NCI-H2196 (cell line): Measurements from ENCODE around the gene SSBP4.

Experiments used
- DNase-seq: peaks from one replicate; lab custom pipeline; 2025; ENCODE audit not compliant: unreplicated experiment; lab: John Stamatoyannopoulos, UW

The SSBP4 gene

DNA sequence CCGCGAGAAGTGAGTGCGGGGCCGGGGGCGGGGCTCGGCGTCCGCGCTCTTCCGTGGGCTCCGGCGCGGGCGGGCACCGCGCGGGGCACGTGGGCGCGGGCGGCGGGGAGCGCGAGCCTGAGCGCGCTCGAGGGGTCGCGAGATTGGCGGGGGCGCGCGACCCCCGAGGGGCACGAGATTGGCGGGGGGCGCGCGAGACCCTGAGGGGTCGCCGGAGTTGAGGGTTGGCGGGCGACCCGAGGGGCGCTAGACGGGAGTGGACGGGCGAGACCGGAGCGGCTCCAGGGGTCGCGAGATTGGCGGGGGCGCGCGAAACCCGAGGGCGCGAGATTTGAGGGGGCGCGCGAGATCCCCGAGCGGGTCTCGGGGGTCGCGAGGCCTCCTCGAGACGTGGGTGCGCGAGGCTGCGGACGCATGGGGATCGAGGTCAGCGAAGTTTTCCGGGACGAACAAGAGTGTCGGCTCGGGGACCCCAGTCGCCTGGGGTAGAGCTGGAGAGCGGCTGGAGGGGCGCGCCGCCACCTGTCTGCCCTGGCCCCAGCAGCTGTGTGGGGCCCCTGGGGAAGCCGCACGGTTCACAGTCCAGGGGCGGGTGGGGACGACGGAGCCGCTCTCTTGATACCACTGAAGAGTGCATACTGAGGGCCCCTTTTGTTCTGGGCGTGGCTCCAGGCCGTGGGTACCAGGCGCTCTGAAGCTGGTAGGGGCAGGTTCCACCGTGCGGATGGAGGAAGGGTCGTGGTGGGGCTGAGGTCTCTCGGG, 682 bp downstream of the SSBP4 start:
- DNase-seq = no peak

DNA sequence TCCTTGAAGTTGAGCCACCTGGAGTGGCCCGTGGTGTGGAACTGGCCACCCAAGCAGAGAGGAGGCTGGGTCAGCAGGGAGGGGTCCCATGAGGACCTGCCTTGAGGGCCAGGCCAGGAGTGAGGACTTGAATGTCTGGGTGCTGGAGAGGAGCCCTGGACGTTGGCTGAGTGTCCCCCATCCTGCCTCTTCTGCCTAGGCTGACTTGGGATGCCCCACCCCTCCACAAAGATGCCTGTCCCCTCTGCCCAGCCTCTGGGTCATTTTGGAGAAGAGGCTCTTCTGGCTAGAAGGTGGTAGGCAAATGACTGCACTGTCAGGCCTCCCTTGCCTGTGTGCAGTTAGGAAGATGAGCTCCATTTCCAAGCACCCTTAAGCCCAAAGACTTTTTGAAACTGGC, 1.7 kb downstream of the SSBP4 start:
- DNase-seq = no peak

DNA sequence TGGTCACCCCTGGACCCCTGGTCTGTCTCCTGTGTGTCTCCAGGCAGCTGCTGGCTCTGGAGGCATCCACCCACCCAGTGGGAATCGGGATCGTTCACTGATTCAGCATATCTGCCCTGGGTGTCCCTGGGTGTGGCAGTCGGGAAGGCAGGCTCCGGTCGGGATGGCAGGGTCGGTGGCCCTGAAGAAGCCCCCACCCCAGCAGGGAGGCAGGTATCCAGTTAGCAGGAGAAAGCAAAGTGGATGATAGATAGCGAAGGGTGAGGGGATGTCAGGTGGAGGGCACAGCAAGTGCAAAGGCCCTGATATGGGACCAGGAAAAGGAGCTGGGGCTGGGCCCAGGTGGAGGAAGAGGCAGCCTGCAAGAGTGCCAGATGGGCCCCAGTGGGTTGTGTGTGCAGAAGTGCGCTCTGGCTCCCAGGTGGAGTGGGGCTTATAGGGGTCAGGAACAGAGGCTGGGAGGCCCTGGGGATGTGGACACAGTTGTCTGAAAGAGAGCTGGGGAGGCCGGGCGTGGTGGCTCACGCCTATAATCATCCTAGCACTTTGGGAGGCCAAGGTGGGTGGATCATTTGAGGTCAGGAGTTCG, 2.3 kb downstream of the SSBP4 start:
- no peak for DNase-seq

DNA sequence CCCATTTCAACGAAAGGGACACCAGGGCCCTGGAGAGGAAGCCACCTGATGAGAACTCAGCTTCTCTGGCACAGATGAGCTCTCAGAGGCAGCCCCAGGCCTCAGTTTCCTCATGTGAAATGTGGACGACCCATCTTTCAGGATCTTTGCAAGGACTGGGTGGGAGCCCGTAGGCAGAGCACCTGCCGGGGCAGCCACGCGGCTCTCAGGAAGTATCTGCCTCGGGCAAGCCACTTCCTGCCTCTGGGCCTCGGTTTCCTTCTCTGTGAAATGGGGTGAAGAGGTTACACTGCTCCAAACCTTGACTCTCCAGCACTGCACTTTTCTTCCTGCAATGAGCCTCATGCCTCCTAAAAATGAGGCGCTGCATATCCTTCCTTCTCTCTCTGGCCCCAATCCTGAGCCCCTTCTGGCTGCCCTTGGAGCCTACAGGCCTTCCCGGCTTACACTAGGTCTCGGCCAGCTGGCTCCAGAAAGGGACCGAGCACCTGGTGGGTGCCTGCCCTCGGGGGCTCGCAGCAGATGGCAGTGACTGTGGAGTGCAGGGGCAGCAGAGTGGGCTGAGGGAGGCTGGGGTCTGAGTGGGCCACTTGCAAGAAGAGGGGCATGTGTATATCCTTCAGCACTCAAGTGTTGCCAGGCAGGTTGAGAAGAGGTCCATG, 3.5 kb downstream of the SSBP4 start:
- DNase-seq = no peak

DNA sequence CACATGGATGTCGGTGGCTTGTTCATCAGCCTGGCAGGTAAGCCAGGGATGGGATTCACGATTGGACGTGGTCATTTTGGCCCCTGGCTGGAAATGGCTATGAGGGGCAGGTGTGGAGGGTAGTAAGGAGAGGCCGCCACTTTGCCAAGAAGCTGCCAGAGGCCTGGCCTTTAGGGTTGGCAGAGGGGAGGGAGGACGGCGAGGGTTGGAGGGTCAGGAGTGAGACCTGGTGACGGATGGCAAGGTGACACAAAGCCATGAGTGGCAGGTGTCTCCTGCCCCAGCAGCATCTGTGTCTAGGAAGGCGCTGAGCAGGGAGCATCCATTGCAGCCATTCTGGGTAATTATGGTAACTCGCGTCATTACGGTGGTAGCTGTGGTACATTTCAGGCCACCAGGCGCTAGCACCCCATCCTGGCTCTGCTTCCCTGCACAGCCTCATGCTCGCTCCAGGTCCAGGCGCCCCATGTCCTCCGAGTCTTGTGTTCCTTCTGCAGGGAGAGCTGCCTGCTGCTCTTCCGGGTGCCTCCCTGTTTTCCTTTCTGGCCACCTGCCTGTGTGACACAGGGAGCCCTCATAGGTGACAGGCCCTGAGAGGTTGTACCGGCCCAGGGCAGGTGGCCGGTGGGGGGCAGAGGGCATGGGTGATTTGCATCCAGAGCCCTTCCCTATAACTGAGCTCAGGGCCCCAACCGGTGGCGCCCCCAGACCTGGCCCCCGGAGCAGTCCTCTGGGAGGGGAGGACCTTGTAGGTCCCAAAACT, 4.2 kb downstream of the SSBP4 start:
- no peak for DNase-seq

DNA sequence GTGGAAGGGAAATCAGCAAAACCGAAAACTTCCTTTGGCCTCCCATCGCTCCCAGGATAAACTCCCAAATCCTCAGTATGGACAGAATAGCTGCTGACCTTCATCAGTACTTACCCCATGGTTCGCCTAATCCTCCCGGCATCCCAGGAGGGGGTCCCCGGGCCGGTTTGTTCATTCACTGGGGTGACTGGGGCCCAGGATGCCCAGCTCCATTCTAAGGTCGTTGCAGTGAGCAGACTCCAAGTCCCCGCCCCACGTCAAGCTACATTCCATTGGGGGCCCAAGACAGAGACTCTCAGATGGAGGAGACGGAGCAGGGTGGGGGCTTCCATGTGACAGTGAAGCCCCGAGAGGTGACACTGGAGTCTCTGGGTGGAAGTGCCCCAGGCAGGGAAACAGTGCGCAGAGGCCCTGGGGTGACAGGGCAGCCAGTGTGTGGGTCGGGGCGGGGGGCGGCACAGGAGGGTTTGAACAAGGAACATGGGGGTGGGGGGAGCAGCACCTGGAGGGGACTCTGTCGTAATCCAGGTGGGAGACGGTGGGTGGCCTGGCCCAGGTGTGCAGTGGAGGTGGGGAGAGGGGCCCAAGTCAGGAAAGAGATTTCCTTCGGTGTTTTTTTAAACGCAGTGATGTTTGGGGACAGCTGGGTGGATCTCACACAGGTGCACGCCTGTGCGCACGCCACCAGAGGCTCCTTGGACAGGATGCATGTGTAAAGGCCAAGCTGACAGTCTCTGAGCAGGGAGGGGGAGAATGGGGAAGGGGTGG, 5.1 kb downstream of the SSBP4 start:
- DNase-seq = no peak

DNA sequence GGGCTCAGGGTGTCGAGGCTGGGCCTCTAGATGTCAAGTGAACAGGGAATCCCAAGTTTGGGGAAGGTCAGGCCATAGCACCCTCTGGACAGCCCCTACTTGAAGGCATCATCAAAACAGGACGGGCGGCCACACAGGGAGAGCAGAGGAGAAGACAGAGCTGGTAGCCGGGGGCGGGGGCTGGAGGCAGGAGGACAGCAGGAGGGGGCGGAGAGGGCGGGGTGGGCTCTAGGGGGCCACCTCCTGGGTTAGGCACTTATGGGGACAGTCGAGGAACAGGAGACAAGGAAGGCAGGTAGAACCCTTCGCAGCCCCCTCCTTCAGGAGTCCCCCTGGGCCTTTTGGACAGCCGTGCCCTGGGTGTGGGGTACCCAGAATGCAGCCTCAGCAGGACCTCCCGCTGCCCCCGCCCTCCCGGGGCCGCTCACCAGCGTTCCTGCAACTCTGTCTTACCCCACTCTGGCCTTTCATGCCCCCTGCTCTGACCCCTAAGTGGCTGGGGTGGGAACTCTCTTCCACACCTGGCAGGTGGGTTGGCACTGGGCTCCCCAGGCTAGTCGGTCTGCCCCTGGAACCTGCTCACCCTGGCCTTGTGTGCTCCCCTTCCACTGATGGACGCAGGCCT, 5.8 kb downstream of the SSBP4 start:
- DNase-seq = no peak

DNA sequence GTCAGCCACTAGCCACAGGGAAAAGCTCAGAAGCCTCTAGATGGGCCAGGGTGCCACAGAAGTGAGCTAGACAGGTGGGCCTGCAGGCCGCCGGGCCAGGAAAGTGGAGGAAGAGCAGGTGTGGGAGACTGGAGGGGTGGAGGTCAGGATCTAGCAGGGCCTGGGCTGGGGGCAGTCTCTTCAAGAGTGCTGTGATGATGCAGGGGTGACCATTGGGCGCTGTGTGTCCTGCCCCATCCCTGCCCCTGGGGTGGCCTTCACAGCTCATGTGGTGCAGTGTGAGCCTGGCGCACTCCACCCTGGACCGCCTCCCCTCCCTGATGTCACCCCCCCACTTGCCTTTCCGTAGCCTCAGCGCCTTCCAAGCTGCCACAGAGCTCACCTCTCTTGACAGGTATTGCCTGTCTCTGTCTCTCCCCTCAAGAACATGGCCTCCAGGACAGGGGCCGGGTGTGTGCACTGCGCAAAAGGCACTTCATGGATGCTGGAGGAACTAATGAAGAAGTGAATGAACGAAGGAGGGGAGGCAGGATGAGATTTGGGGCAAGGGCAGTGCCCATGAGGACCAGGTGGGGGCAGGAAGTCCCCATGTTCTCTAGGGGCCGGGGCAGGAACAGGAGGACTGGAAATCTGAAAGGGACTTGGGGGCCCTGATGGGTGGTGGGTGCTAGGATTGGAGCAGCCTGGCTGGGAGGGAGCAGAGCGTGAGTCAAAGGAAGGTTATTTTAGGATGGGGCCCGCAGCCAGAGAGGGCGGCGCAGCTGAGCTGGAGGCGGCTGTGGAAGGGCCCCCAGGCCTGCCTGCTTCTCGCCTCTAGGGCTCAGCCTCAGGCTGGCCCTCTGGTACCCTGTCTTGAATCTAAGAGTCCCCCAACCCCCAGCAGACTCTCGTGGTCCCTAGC, 6.6 kb downstream of the SSBP4 start:
- DNase-seq = no peak

DNA sequence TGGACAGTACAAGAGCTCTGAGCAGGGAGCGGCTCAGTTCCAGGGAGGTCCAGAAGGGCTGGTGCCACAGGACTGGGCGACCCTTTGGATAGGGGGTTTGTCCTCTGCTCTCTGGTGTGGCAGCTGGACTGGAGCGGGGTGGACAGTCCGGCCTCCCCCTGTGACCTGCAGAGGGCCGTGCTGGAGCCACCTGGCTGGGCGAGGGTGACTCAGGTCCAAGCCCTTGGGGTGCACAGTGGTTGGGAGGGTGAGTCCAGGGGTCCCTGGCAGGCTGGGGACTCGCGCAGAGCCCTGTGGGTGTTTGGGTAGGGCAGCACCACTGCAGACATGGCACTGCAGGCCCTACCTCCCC, 7.2 kb downstream of the SSBP4 start:
- no peak for DNase-seq

DNA sequence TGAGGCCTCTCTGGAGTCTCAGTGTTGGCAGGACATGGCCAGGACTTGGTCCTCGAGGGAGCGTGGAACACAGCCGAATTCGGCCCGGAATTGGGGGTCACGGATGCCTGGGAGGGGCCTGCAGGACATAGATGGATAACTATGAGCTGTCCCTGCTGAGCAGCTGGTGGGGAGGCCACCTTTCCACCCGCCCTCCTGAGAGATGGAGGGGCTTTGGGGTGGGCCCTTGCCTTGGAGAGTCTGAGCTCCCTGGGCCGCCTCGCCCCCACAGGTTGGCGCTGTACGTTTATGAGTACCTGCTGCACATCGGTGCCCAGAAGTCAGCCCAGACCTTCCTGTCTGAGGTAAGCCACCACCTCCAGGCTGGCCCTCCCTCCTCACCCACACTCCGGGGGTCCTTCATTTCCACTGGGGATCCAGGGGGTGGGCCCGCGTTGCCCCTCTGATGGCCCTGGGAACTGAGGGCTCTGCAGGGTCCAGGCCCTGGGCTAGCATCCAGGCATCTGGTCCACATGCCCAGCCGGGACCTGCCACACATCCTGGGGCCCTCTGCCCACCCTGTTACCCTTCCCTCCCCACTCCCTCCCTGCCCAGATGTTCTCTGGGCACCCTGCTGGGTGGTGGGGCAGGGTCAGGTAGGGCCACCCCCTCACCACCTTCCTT, 8.0 kb downstream of the SSBP4 start:
- no peak for DNase-seq

DNA sequence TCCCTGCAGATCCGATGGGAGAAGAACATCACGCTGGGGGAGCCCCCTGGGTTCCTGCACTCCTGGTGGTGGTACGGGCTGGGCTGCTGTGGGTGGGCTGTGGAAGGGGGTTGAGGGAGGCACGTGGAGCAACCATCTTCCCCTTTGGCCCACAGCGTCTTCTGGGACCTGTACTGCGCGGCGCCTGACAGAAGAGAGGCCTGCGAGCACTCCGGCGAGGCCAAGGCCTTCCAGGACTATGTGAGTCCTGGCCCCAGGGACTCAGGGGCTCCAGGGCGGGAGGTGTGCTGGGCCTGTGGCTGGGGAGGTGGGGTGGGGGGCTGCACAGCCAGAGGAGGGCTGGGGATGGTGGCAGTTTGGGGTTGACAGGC, 8.5 kb downstream of the SSBP4 start:
- no peak for DNase-seq

DNA sequence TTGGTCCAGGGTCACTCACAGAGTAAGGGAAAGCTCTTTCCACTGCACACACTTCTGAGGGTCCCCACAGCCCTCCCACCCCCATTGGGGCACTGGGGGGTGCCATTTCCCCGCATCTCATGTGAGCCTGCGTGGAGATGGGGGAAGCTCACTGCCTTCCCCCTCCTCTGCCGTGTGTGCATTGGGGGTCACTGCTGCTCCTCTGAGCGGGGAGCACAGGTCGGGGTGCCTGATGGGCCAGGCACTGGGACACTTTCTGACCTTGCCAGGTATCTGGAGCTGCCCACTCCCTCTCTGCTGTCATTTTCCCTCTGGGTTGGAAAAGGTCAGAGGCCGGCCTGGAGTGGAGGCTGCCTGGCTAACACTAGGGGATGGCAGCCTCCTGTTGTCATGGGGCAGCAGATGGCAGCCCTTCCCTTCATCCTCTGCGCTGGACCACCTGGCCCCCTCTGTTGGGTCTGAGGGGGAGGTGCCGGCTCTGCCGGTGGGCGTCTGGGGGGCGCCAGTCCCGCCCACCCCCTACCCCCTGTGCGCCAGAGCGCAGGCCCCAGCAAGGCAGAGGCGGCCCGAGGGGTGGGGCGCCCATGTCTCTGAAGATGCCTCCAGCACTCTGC, 9.1 kb downstream of the SSBP4 start:
- DNase-seq = no peak

DNA sequence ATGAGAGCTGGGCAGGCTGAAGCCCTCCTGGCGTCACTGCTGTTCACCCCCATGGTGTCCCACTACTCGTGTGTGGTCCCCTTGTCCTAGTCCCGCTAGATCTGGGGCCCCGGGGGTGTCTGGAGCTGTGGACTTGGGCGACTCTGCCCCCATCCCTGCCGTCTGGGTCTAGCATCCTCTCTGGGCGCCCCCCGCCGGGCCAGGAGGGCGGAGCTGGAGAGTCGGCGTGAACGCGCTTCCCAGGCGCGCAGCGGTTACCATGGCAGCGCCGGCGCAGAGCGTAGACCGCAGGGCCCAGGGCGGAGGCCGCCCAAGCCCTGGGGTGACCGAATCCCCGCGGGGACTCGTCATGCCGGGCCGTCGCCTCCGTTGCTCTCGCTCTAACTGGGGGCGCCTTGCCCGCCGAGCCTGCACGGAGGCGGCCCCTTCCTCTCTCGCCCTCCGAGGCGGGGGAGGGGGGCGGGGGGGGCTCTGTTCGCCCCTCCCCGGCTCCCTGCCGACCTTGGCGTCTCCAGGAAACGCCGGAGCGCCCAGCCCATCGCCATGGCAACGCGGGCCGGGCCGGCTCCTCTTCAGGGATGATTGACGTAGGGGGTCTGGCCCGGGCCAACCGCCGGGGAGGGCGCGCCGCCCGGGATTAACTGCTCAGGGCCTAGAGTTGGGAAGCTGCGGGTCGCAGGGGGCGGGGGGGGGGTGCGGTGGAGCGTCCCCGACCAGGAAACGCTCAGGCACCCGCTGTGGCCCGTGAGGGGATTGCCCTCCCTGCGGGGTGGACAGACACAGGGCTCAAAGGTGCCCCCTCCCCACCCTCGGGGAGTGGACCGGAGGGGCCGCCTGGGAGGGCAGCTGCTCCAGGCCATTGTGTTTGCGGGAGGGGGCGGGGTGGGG, 9.8 kb downstream of the SSBP4 start:
- DNase-seq = peak; percentile 95

DNA sequence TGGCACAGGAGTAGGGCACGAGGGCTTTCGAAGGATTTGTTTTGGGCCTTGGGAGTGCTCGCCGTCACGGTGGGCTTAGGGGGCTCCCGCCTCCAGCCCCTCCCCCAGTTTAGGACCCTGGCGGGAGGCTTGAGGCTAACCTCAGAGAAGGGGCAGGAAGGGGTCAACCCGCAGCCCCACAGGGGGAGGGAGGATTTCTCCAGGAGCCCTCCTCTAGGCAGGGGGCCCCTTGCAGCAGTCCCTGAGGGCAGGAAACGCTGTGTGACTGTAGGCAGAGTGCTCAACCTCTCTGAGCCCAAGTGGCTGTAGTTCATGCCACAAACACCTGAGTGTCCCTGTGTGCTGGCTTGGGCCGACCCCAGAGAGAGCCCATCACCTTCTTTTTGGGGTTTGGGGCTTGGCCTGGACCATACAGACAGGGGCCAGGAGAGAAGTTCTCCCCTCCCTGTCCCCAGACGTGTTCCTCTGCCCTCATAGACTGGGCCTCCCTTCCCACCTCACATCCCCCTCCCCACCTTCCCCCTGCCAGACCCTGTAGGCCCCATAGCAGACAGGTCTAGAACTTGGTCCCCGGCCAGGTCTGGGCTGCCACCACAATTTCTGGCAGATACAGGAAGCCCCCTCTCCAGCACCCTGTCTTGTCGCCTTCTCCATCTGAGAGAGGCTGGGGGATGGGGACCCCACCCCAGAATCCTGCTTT, 10.7 kb downstream of the SSBP4 start:
- no peak for DNase-seq

DNA sequence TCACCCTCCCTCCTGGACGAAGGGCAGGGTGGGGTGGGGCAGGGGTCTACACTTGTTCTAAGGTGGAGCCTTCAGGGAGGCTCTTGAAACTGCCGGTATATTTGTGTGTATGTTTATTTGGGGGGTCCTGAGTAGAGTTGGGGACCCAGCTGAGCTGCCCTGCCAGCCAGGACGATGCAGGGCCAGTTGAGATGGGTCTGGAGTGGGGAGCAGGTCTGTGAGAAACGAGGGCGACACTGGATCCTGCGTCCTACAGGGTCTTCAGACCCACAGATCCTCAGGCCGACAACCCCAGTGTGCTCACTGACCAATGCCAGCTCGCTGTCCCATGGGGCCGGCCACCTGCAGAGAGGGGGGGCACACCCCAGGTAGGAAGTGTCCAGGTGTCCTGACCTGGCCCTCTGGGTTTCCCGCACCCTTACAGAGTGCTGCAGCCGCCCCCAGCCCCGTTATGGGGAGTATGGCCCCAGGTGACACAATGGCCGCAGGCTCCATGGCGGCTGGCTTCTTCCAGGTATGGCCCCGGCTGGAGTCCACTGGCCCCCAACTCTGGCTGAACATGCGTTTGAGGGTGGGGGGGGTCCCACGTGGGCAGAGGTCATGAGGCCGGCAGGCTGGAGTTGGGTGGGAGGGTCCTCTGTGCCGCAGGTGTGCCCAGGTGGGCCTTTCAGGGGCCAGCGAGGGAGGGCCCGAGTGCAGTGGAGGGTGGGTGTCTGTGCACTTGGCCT, 11.4 kb downstream of the SSBP4 start:
- DNase-seq = no peak
